ENCODE results near the gene TFF3. TPM values are rescaled to one million over a fixed set of nuclear protein-coding genes. Genes with fewer than 3 reads are reported as not detected.
"Not testable (repeated sequence)": the region's sequence is repeated elsewhere in the genome, so short reads cannot be mapped to it uniquely, and the experiment has no call there.

The TFF3 gene
- total and polyA plus RNA-seq, 5 donors from 2014 or later, result not detected

DNA sequence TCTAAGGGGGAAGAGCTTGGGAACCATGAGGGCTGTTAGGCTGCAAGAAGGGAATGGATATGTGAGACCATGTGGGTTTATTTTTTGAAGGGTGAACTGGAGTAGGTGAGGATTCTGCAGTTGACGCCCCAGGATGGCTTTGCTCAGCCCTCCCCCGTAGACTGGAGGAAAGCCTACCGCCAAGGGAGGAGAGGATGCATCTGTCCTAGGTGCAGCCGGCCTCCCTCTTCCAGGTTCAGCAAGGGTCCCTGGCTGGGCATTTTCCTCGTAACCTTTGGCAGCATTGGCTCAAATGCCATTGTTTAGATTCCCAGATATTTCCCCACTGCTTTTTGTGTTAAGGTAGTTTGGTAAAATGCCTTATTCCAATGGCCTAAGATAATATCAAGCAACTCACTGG lies 16.6 kb downstream of the TFF3 start:
- Histone ChIP-seq H3K36me3 (ENCODE audit: control insufficient read depth, insufficient read depth, low read length) (peaks cover 33% of the 10 kb centered on the region), H3K27me3 (ENCODE audit: control insufficient read depth, insufficient read depth, low read length) (no peaks in the 10 kb centered on the region), H3K4me1 (ENCODE audit: control insufficient read depth, insufficient read depth, low read length, poor library complexity, severe bottlenecking) (no peaks in the 10 kb centered on the region), H3K4me3 (ENCODE audit: low read depth, low read length) (no peak overlapping the region), H3K9me3 (ENCODE audit: control insufficient read depth in 2 of 2, low read length in 2 of 2) (no peaks in the 10 kb centered on the region), H3K27ac (ENCODE audit: insufficient read depth, low read length, poor library complexity, severe bottlenecking) (no peak overlapping the region)
- Mint-ChIP-seq H3K9me3 (peaks cover 0 to 3% (median 0%) of the 10 kb centered on the region in 7 donors), H3K36me3 (peaks cover 19% of the 10 kb centered on the region), H3K4me3 (no peak overlapping the region), H3K27me3 (no peaks in the 10 kb centered on the region), H3K27ac (no peak overlapping the region), H3K4me1 (no peaks in the 10 kb centered on the region)
- DNase-seq, result no peak
- no peak for ATAC-seq (ENCODE audit: low read depth in 2 of 2)

DNA sequence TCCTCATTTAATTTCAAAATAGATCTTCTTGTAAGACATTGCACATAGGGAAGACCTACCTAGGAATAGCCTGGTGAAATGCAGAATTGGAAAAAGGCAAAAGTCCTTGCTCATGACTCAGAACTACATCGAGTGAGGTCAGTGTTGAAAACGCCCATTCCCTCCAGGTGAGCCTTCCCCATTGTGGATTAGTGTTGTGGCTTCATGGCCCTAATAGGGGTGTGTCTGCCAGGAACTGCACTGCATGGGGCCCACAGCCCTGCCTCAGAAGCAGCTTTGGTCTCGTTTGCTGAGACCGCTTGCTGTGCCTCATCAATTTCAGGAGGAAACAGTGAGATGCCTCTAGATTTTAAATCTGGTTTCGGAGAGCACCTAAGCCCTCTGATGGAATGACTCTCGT lies 17.0 kb downstream of the TFF3 start:
- no peaks in the 10 kb centered on the region for H3K27me3 Mint-ChIP-seq
- Histone ChIP-seq H3K4me1 (ENCODE audit: control insufficient read depth, insufficient read depth, low read length, poor library complexity, severe bottlenecking) (no peaks in the 10 kb centered on the region), H3K9me3 (ENCODE audit: control insufficient read depth in 2 of 2, low read length in 2 of 2) (no peaks in the 10 kb centered on the region), H3K27ac (ENCODE audit: insufficient read depth, low read length, poor library complexity, severe bottlenecking) (no peak overlapping the region), H3K27me3 (ENCODE audit: control insufficient read depth, insufficient read depth, low read length) (no peaks in the 10 kb centered on the region), H3K36me3 (ENCODE audit: control insufficient read depth, insufficient read depth, low read length) (peaks cover 35% of the 10 kb centered on the region), H3K4me3 (ENCODE audit: low read depth, low read length) (no peak overlapping the region)
- no peak for ATAC-seq (ENCODE audit: low read depth in 2 of 2)
- peaks cover 0 to 3% (median 0%) of the 10 kb centered on the region in 7 donors for H3K9me3 Mint-ChIP-seq
- peak overlapping the region in 1 of 3 donors; percentile 60 for H3K27ac Mint-ChIP-seq
- H3K4me1 Mint-ChIP-seq, result no peaks in the 10 kb centered on the region
- H3K4me3 Mint-ChIP-seq, result no peak overlapping the region
- DNase-seq, result no peak
- H3K36me3 Mint-ChIP-seq, result peaks cover 19% of the 10 kb centered on the region

DNA sequence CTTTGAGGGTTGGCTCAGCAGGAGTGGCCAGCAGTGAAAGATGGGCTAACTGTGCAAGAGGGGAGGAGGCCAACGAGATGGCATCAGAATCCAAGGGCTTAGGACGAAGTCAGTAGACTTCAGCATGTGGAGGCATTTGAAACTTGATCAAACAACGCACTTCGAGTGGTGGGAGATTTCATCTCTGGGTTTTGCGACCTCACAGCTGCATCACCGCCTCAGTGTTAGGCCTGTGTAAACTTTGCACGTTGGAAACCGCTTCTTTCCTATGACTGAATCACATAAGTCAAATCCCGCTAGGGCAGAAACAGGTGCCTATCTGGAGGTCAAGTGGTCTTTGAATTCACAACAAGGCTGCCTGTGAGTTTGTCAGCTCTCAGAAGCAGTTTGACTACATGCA lies 17.8 kb downstream of the TFF3 start:
- ATAC-seq (ENCODE audit: low read depth in 2 of 2), result no peak
- peaks cover 44% of the 10 kb centered on the region for H3K36me3 ChIP-seq (ENCODE audit: control insufficient read depth, insufficient read depth, low read length)
- Mint-ChIP-seq H3K4me3 (no peak overlapping the region), H3K4me1 (no peaks in the 10 kb centered on the region), H3K9me3 (peaks cover 0 to 3% (median 0%) of the 10 kb centered on the region in 7 donors), H3K27me3 (no peaks in the 10 kb centered on the region), H3K36me3 (peaks cover 19% of the 10 kb centered on the region), H3K27ac (peak overlapping the region in 1 of 3 donors; percentile 41)
- no peaks in the 10 kb centered on the region for H3K27me3 ChIP-seq (ENCODE audit: control insufficient read depth, insufficient read depth, low read length)
- DNase-seq, result no peak
- H3K4me1 ChIP-seq (ENCODE audit: control insufficient read depth, insufficient read depth, low read length, poor library complexity, severe bottlenecking), result no peaks in the 10 kb centered on the region
- H3K27ac ChIP-seq (ENCODE audit: insufficient read depth, low read length, poor library complexity, severe bottlenecking), result no peak overlapping the region
- no peaks in the 10 kb centered on the region for H3K9me3 ChIP-seq (ENCODE audit: control insufficient read depth in 2 of 2, low read length in 2 of 2)
- H3K4me3 ChIP-seq (ENCODE audit: low read depth, low read length), result no peak overlapping the region

DNA sequence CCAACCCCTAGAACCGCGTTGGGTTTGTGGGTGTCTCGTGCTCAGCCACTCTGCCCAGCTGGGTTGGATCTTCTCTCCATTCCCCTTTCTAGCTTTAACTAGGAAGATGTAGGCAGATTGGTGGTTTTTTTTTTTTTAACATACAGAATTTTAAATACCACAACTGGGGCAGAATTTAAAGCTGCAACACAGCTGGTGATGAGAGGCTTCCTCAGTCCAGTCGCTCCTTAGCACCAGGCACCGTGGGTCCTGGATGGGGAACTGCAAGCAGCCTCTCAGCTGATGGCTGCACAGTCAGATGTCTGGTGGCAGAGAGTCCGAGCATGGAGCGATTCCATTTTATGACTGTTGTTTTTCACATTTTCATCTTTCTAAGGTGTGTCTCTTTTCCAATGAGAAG lies 18.7 kb downstream of the TFF3 start:
- ATAC-seq (ENCODE audit: low read depth in 2 of 2) (no peak), DNase-seq (no peak)
- no peak overlapping the region for H3K27ac Mint-ChIP-seq

DNA sequence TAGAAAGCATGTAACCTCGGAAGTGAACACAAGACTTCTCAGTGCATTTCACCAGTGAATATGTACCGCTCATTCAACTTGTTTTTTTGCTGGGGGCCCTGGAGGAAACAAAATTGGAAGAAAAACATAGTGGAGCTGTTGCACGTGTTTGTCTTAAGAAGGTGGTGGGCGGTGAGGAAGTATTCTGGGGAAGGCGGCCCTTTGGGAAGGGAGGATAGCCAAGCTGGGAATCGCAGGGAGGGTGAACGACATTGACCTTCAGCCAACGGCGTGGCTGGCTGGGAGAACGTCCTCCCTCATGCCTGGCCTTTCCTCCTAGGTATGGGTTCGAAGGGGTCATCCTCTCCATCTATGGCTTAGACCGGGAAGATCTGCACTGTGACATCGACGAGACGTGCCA lies 19.4 kb downstream of the TFF3 start:
- no peaks in the 10 kb centered on the region for H3K27me3 Mint-ChIP-seq
- H3K4me1 Mint-ChIP-seq, result no peaks in the 10 kb centered on the region
- Histone ChIP-seq H3K27me3 (ENCODE audit: control insufficient read depth, insufficient read depth, low read length) (no peaks in the 10 kb centered on the region), H3K9me3 (ENCODE audit: control insufficient read depth in 2 of 2, low read length in 2 of 2) (no peaks in the 10 kb centered on the region), H3K4me3 (ENCODE audit: low read depth, low read length) (no peak overlapping the region), H3K4me1 (ENCODE audit: control insufficient read depth, insufficient read depth, low read length, poor library complexity, severe bottlenecking) (no peaks in the 10 kb centered on the region), H3K27ac (ENCODE audit: insufficient read depth, low read length, poor library complexity, severe bottlenecking) (no peak overlapping the region), H3K36me3 (ENCODE audit: control insufficient read depth, insufficient read depth, low read length) (peaks cover 52% of the 10 kb centered on the region)
- H3K36me3 Mint-ChIP-seq, result peaks cover 21% of the 10 kb centered on the region
- ATAC-seq (ENCODE audit: low read depth in 2 of 2) (no peak), DNase-seq (no peak)
- H3K27ac Mint-ChIP-seq, result no peak overlapping the region
- peaks cover 0 to 5% (median 0%) of the 10 kb centered on the region in 7 donors for H3K9me3 Mint-ChIP-seq
- no peak overlapping the region for H3K4me3 Mint-ChIP-seq

More for the DNA sequence above, 18.7 kb downstream of the TFF3 start:
- Histone ChIP-seq H3K27ac (ENCODE audit: insufficient read depth, low read length, poor library complexity, severe bottlenecking) (no peak overlapping the region), H3K36me3 (ENCODE audit: control insufficient read depth, insufficient read depth, low read length) (peaks cover 47% of the 10 kb centered on the region), H3K4me1 (ENCODE audit: control insufficient read depth, insufficient read depth, low read length, poor library complexity, severe bottlenecking) (no peaks in the 10 kb centered on the region), H3K4me3 (ENCODE audit: low read depth, low read length) (no peak overlapping the region), H3K9me3 (ENCODE audit: control insufficient read depth in 2 of 2, low read length in 2 of 2) (no peaks in the 10 kb centered on the region), H3K27me3 (ENCODE audit: control insufficient read depth, insufficient read depth, low read length) (no peaks in the 10 kb centered on the region)
- Mint-ChIP-seq H3K36me3 (peaks cover 19% of the 10 kb centered on the region), H3K9me3 (peaks cover 0 to 3% (median 0%) of the 10 kb centered on the region in 7 donors), H3K4me3 (no peak overlapping the region), H3K27me3 (no peaks in the 10 kb centered on the region), H3K4me1 (no peaks in the 10 kb centered on the region)

DNA sequence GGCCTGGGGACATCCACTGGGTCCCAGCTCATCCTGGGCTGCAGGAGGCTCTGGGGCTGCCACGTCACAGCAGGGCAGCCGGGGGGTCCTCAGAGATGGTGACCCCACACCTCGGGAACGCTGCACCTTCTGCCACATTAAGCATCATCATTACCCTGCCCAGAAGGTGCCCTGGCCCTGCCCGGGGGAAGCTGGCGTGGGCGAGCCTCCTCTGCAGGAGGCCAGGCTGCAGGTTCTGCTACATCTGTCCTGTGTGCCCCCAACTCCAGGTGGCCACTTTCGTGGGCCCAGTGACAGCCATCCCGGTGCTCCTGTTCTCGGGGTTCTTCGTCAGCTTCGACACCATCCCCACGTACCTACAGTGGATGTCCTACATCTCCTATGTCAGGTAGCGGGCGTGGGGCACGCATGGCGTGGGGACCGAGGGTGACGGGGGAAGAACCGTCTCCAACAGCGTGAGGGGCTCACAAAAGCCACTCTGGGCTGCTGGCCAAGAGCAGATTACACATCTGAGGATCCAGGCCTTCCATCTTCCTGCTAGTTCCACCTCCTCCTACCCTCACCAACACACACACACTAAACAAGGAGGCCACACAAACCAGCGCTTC lies 20.8 kb downstream of the TFF3 start:
- H3K27ac ChIP-seq (ENCODE audit: insufficient read depth, low read length, poor library complexity, severe bottlenecking), result no peak overlapping the region
- ATAC-seq (ENCODE audit: low read depth in 2 of 2), result no peak
- no peak overlapping the region for H3K4me3 ChIP-seq (ENCODE audit: low read depth, low read length)
- H3K27me3 ChIP-seq (ENCODE audit: control insufficient read depth, insufficient read depth, low read length), result no peaks in the 10 kb centered on the region
- no peak for DNase-seq
- Mint-ChIP-seq H3K27me3 (no peaks in the 10 kb centered on the region), H3K36me3 (peaks cover 36% of the 10 kb centered on the region), H3K4me1 (no peaks in the 10 kb centered on the region), H3K4me3 (no peak overlapping the region), H3K27ac (no peak overlapping the region), H3K9me3 (peaks cover 0 to 5% (median 0%) of the 10 kb centered on the region in 7 donors)
- no peaks in the 10 kb centered on the region for H3K4me1 ChIP-seq (ENCODE audit: control insufficient read depth, insufficient read depth, low read length, poor library complexity, severe bottlenecking)
- peaks cover 66% of the 10 kb centered on the region for H3K36me3 ChIP-seq (ENCODE audit: control insufficient read depth, insufficient read depth, low read length)
- H3K9me3 ChIP-seq (ENCODE audit: control insufficient read depth in 2 of 2, low read length in 2 of 2), result no peaks in the 10 kb centered on the region

DNA sequence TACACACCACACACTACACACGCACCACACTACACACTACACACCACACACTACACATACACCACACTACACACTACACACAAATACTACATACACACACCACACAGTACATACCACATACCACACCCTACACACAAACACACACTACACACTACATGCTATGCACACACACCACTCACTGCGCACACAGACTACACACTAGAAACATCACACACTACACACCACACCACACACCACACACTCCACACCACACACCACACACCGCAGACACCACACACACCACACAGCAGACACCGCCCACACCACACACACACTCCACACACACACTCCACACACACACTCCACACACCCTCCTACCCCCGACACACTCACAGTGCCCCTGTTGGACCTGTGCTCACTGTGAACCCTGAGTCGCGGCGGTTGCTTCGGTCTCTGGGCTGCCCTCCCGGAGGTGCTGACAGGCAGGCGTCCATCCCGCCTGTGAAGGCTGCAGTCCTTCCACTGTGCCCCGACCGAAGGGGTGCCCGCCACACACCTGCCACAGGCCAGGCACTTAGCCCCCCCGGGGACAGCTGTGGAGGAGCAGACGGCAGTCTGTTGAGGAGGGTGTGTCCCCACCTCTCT lies 21.4 kb downstream of the TFF3 start:
- Mint-ChIP-seq H3K9me3 (peaks cover 0 to 5% (median 0%) of the 10 kb centered on the region in 7 donors), H3K4me1 (no peaks in the 10 kb centered on the region), H3K36me3 (peaks cover 42% of the 10 kb centered on the region), H3K27ac (no peak overlapping the region), H3K27me3 (no peaks in the 10 kb centered on the region), H3K4me3 (no peak overlapping the region)
- H3K4me3 ChIP-seq (ENCODE audit: low read depth, low read length), result no peak overlapping the region
- no peak for DNase-seq
- H3K9me3 ChIP-seq (ENCODE audit: control insufficient read depth in 2 of 2, low read length in 2 of 2), result no peaks in the 10 kb centered on the region
- peaks cover 72% of the 10 kb centered on the region for H3K36me3 ChIP-seq (ENCODE audit: control insufficient read depth, insufficient read depth, low read length)
- no peaks in the 10 kb centered on the region for H3K4me1 ChIP-seq (ENCODE audit: control insufficient read depth, insufficient read depth, low read length, poor library complexity, severe bottlenecking)
- H3K27me3 ChIP-seq (ENCODE audit: control insufficient read depth, insufficient read depth, low read length), result no peaks in the 10 kb centered on the region
- ATAC-seq (ENCODE audit: low read depth in 2 of 2), result no peak
- no peak overlapping the region for H3K27ac ChIP-seq (ENCODE audit: insufficient read depth, low read length, poor library complexity, severe bottlenecking)

DNA sequence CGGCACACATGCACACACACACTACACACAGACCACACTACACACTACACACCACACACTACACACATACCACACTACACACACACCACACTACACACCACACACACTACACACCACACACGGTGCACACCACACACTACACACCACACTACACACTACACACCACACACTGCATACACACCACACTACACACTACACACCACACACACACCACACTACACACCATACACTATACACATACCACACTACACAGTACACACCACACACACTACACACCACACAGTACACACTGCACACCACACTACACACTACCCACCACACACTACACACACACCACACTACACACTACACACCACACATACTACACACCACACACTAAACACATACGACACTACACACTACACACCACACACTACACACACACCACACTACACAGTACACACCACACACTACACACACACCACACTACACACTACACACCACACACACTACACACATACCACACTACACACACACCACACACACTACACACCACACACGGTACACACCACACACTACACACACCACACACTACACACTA lies 22.6 kb downstream of the TFF3 start:
- not testable (repeated sequence) for H3K27ac Mint-ChIP-seq; ATAC-seq (ENCODE audit: low read depth in 2 of 2); H3K27me3 Mint-ChIP-seq; H3K27me3 ChIP-seq (ENCODE audit: control insufficient read depth, insufficient read depth, low read length); DNase-seq; H3K9me3 Mint-ChIP-seq; H3K4me3 Mint-ChIP-seq; H3K9me3 ChIP-seq (ENCODE audit: control insufficient read depth in 2 of 2, low read length in 2 of 2); H3K4me1 ChIP-seq (ENCODE audit: control insufficient read depth, insufficient read depth, low read length, poor library complexity, severe bottlenecking); H3K4me1 Mint-ChIP-seq; H3K27ac ChIP-seq (ENCODE audit: insufficient read depth, low read length, poor library complexity, severe bottlenecking); H3K4me3 ChIP-seq (ENCODE audit: low read depth, low read length)
- peaks cover 80% of the 10 kb centered on the region for H3K36me3 ChIP-seq (ENCODE audit: control insufficient read depth, insufficient read depth, low read length)
- H3K36me3 Mint-ChIP-seq, result peaks cover 53% of the 10 kb centered on the region

All from CD4-positive, CD25-positive, alpha-beta regulatory T cell (primary cell).